IPS DF 4.7 (cell line): Measurements from ENCODE around the gene ACAA1.
"Not testable (repeated sequence)": the region's sequence is repeated elsewhere in the genome, so short reads cannot be mapped to it uniquely, and the experiment has no call there.

ENCODE experiments used
- DNase-seq: peaks from one replicate; pipeline ENCODE4 v3.0.0-alpha.2; 2013; ENCODE audit warnings: low spot score; ENCODE audit errors: extremely low read depth

The ACAA1 gene, protein sequence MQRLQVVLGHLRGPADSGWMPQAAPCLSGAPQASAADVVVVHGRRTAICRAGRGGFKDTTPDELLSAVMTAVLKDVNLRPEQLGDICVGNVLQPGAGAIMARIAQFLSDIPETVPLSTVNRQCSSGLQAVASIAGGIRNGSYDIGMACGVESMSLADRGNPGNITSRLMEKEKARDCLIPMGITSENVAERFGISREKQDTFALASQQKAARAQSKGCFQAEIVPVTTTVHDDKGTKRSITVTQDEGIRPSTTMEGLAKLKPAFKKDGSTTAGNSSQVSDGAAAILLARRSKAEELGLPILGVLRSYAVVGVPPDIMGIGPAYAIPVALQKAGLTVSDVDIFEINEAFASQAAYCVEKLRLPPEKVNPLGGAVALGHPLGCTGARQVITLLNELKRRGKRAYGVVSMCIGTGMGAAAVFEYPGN

DNA sequence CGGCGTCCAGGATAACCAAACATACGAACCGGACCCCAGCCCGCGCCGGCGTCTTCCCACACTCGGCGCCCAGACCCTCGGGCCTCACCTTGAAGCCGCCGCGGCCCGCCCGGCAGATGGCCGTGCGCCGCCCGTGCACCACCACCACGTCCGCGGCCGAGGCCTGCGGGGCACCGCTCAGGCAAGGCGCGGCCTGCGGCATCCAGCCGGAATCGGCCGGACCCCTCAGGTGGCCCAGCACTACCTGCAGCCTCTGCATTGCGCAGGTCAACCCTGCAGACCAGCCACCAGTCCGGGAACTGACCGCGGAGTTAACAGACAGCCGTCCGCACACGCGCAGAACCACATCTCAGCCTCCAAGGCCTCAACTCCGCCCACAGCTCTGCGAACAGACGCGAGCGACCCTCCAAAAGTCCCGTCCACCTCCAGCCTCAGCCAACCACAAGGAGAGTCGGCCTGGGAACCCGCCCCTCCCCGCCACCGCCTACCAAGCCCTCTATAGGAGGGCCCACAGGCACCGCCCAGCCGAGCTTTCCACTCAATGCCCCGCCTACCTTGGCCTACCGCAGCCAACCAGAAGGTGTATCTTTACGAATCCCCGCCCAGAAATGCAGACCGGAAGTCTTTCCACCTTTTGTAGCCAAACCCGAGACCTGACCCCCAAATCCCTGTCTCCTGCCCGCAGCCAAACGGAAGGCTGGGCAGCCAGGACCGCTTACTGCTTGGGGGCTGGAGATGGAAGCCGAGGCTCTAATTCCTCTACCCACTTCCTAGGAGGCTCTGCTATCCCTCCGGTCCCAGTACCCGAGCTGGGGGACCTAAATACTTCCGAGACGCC lies at the start of gene ACAA1:
TSS of gene ACAA1 (minus strand) at position 351 of the 838 bp plus-strand sequence. CDS start at position 259, 92 bp downstream.
- peak; percentile 98 for DNase-seq

DNA sequence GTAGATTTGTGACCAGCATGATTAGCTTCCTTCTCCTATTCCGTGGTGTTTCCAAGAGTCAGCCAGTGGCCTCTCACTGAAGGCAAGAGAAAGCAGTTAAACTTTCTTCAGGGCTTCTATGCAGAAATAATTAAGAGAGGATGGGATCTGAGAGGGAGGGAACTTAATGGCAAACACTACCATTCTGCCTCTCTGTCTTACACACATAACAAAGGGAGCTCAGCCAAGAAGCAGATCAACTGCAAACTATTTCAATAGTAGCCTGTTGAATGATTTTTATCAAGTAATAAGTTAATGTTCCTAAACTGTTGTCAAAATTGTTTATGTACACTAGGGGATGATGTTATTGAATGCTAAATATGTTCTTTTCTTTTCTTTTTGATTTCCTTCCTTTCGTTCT lies 40.3 kb upstream of the ACAA1 start:
- DNase-seq: no peak

DNA sequence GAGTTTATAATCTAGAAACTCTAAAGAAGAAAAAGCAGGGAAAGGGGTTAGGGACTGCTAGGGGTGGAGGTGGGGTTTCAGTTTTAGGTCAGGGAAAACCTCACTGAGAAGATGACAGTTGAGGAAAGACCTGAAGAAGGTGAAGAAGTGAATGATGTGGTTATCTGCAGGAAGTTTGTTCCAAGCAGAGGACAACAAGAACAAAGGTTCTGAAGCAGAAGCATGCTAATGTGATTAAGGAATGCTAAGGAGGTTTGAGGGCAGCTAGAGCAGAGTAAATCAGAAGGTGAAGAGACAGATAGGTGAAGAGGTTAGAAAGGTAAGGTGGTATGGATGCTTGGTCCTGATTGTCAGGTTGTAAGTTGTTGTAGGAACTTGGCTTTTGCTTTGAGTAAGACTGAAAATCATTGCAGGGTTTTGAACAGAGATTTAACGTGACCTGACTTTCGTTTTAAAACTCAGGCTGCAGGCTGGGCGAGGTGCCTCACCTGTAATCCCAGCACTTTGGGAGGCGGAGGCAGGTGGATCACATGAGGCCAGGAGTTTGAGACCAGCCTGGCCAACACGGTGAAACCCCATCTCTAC lies 37.0 kb upstream of the ACAA1 start:
- no peak for DNase-seq

DNA sequence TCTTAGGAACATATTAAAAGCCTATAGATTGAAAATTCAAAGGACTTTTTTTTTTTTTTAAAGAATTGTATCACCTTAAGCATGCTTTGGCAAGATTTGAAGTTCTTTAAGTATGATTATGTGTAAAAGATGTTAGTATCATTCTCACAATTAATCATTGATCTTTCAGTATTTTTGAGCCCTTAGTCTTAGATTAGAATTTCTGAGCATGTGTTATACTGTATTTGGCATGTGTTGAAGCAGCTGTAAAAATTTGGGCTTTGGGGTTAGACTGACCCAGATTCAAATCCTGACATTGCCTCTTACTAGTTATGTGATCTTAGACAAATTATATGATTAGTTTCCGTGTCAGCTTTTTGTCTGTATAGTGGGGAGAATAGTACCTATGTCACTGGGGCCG lies 34.7 kb upstream of the ACAA1 start:
- DNase-seq: no peak

DNA sequence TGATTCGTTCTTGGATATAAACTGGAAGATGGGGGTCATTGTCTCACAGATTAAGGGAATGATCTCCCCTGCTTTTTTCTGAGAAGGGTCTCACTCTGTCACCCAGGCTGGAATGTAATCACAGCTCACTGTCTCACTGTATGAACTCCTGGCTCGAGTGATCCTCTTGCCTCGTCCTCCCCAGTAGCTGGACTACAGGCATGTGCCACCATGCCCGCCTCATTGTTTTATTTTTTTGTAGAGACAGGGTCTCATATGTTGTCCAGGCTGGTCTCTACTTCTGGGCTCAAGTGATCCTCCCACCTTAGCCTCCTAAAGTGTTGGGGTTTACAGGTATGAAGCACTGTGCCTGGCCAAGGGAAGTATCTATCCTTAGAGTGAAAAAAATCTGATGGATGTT lies 33.8 kb upstream of the ACAA1 start:
- no peak for DNase-seq

DNA sequence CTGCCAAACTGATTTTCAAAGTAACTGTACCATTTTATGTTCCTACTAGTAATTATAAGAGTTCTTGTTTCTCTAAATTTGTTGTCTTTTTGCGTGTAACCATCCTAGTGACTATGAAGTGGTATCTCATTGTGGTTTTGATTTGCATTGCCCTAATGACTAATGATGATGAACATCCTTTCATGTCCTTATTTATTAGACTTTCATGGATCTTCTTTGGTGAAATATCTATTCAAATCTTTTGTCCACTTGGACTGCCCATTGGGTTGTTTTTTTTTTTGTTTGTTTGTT lies 32.0 kb upstream of the ACAA1 start:
- no peak for DNase-seq

DNA sequence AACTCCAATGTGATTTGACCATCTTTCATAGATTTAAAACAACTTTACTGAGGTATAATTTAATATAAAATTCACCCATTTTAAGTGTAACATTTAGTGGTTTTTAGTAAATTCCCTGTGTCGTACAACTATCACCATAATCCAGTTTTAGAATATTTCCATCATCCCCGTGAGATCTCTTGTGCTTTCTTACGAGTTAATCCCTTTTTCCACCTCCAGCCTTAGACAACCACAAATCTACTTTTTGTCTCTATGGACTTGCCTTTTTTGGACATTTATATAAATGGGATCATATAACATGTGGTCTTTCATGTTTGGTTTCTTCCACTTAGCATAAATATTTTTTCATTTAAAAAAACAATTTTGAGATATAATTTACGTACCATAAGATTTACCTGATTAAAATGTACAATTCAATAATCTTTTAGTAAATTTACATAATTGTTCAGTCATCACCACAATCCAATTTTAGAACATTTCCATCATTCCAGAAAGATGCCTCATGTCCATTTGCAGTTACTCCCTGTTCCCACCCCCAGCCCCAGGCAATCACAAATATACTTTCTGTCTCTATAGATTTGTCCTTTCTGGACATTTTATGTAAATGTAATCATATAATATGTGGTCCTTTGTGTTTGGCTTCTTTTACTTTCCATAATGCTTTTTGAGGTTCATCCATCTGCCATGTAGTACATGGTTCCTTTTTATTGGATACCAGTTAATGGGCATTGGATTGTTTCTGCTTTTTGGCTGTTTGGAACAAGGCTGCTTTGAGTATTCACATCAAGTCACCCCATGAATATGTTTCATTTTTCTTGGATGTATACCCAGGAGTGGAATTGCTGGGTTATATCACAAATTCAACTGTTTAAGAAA lies 31.5 kb upstream of the ACAA1 start:
- no peak for DNase-seq

DNA sequence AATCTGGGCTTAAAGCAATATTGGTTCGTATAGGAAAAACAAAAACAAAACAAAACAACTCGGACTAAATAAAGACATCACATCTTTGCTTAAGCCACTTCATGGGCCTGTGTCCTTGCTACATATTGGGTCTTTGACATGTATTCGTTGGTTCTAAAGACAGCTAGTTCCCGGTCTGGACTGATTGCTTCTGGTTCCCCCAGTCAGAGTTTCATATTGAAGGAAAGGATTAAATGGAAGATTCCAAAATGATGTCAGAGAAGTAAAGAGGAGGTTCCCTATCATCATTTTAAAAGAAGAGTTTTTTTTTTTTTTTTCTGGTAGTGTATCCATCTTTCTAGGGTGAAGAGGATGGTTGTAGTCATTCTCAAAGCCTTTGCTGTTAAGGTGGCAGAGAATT lies 30.7 kb upstream of the ACAA1 start:
- DNase-seq: no peak

DNA sequence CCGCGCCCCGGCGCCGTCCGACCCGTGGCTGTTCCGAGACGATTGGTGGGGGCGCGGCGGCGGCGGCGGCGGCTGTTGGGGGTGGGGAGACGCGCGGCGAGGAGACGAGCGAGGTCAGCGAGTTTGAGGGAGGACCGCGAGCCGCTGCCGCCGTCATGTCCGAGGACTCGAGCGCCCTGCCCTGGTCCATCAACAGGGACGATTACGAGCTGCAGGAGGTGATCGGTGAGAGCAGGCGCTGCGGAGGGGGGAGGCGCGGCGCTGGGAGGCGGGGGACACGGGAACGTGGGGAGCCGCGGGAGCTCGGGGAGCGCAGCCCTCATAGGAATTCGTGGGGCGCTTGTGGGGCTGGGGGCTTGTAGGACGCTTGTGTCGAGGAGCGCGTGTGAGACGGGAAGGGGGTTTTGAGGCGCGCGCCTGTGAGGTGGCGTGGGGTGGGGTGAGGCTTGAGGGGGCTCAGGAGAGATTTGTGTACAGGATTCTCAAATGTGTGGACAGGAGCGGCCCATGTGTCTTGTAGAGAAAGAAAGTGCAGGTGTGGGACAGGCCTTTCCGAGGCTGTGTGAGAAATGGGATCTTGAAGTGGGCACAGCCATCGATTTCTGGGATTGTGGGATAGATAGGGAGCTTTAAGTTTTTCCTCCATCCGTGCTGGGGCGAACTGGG lies 28.9 kb upstream of the ACAA1 start:
- no peak for DNase-seq

DNA sequence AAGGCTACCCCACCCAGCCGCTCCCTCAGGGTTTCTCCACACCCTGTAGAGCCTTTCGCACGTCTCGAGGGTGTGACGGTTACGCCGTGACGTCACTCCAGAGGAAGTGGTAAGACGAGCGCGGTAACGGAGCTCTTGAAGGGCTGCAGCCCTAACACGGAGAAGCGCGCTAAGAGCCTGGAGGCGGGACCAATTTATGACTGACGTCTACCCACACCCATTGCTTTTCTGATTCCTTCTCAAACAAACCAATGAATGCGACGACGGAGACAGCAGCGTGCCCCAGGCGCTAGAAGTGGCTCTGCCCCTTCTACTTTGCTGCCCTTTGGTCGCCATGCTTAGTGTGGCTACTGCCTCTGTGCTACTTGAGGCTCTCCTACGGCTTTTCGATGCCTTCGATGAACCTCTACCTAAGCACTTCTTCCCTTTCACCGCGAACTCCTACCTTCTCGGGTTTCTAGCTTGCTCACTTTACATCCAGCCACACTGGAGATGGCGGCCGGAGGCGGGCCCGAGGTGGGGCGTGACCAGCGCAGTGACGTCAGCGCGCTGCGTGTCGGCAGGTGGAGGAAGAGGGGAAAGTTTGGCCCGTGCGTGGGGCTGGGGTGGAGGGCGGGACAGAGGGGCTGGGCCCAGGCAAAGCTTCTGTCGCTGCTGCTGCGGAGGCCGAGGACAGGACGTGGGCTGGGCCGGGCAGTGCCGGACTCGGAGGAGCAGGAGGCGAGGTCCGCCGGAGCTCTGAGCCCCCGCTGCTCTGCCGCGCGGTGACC lies 28.2 kb upstream of the ACAA1 start, which contains the start of gene OXSR1:
TSS of gene OXSR1 (plus strand) at position 586 of the 770 bp plus-strand sequence. CDS start 340 bp downstream, outside the sequence.
- peak; percentile 97 for DNase-seq

DNA sequence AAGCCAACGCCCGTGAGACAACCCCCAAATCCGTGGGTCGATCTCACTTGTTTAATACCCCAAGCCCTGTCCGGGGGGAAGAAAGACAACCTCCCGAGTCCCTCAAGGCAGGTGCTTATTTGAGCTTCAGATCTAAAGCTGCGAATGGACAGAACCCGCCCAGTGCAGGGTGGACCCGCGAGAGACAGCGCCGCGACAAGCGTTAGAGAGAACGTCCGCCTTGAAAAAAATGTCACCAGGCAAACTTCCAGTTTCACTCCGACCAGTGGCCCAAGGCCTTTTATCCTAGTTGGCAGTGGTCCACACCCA lies 27.7 kb upstream of the ACAA1 start:
- no peak for DNase-seq

DNA sequence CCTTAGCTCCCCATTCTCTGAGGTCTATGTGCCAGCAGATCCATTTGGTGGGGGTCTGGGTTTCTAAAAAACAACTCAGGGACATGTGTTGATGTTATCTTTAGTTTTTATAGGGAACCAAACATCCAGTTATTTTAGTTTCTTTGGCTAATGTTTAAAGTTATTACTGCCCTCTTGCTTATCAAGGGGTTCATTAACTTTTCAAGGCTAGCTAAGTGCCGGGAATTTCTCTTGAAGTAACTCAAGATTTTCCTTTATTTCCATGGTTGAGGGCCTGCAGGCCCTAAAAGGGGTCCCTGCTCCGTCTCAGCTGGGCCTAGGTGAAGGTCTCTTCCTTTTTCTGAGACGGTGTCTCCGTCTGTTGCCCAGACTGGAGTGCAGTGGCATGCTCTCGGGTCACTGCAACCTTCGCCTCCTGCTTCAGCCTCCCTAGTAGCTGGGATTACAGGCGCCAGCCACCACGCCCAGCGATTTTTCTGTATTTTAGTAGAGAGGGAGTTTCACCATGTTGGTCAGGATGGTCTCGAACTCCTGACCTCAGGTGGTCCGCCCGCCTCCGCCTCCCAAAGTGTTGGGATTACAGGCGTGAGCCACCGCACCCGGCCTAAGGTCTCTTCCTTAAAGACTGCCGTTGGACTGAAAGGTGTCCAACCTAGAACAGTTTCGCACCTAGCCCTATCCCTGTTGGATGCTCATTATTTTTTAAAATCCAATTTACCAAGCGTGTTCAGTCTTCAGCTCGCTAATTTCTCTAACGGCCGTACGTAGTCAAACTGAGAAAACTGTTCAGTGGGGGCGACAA lies 27.1 kb upstream of the ACAA1 start:
- no peak for DNase-seq

DNA sequence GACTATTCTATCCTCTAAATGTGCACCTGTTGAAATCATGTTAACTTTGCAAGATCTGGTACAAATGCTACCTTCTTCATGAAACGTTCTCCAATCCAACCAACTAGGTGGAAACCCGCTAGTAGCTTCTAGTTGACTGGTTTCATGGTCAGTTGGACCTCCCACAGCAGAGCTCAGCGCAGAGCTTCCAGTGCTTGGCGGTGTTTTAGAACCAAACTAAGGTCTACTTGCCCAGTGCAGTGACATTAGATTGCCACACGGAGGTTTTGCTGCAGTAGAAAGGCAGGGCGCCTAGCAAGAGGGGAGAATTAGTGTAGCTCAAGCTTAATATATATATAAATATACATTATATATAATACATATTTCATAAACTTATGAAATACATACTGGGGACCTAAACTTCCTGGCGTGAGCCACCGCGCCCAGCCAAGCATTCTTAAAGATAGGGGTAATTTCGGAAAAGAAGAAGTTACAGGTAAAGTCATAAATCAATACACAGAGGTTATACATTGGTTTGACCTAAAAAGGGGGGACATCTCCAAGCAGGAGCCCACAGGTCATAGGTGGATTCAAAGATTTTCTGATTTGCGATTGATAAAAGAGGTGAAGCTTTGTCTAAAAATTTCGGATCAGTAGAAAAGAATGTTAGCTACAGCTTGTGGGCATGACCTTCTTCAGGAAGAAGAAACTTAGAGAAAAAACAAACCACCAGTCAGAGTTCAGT lies 26.4 kb upstream of the ACAA1 start:
- DNase-seq: no peak

DNA sequence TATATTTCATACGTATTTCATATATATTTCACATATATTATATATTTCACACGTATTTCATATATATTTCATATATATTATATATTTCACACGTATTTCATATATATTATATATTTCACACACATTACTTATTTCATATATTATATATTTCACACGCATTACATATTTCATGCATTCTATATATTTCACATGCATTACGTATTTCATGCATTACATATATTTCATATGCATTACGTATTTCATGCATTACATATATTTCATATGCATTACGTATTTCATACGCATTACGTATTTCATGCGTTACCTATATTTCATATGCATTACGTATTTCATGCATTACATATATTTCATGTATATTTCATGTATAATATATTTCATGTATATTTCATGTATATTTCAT lies 23.8 kb upstream of the ACAA1 start:
- not testable (repeated sequence) for DNase-seq

DNA sequence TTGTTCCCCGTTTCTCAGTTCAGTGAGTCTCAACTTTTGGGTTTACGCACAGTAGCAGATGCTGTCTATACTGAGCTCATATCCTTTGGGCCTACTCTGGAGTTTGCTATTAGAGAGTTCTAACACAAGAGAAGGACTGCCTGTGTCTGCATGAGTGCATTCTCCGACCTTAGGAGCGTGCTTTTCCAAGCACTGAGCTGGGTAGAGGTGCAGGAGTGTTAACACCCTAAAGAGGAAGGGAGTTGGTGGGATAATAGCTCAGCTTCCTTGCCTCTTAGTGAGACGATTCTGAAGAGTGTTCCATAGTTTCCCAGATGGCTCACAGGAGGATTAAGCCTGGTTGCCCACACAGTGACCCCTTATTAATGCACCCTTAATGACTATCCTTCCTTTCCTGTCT lies 21.5 kb upstream of the ACAA1 start:
- no peak for DNase-seq

DNA sequence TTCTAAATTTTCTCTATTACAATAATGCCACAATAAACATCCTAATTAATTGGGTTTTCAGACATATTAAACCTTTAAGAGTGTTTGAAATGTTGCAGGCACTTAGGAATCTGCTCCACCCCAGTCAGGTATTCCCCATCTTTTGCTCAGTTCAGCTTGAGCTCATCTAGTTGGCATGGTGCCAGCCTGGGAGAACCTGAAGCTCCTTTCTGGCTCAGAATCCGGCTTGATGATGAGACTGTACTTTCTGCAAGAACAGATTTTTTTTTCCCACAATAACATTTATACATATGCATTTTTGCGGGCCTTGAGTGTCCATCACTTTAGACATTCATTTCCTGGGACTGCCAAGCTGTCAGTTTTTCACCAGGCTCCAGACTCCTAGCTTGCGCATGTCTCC lies 20.7 kb upstream of the ACAA1 start:
- DNase-seq: no peak

DNA sequence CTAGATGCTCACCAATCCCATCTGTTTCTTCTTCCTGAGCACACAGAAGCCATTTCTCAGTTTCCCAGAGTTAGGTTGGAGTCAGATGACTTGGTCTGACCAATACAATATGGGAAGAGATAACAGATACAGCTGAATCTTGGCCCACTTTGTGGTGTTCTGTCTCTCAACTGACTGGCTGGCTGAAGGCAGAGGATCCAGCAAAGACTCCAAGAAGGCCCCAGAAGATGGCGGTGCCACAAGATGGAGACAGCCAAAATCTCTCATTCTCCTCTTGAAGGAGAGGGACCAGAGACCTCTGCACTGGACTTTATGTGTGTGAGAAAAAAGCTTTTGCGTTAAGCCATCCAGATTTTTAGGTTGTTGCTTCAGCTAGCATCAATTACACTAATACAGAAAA lies 20.2 kb upstream of the ACAA1 start:
- DNase-seq: no peak

DNA sequence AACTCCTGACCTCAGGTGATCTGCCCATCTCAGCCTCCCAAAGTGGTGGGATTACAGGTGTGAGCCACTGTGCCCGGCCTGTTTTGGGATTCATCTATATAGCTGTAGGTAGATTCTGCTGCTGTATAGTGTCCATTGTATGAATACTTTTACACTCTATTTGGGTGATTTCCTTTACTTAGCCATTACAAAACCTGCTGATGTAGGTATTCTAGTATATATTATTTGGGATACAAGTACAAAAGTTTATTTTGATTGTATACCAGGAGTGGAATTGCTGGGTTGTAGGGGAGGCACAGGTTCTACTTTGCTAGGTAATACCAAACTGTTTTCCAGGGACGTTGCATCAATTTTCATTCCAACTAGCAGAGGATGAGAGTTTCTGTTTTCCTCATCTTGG lies 18.9 kb upstream of the ACAA1 start:
- no peak for DNase-seq
